ENCODE results near the gene VPS52. TPM values are rescaled to one million over a fixed set of nuclear protein-coding genes. Genes with fewer than 3 reads are reported as not detected.

VPS52 gene
- total and polyA plus RNA-seq, 9 of the 15 experiments (the other 6 are each of a cell fraction or from before 2014, with no cell fraction given) = 24.4 to 103 (median 40.2) TPM

DNA sequence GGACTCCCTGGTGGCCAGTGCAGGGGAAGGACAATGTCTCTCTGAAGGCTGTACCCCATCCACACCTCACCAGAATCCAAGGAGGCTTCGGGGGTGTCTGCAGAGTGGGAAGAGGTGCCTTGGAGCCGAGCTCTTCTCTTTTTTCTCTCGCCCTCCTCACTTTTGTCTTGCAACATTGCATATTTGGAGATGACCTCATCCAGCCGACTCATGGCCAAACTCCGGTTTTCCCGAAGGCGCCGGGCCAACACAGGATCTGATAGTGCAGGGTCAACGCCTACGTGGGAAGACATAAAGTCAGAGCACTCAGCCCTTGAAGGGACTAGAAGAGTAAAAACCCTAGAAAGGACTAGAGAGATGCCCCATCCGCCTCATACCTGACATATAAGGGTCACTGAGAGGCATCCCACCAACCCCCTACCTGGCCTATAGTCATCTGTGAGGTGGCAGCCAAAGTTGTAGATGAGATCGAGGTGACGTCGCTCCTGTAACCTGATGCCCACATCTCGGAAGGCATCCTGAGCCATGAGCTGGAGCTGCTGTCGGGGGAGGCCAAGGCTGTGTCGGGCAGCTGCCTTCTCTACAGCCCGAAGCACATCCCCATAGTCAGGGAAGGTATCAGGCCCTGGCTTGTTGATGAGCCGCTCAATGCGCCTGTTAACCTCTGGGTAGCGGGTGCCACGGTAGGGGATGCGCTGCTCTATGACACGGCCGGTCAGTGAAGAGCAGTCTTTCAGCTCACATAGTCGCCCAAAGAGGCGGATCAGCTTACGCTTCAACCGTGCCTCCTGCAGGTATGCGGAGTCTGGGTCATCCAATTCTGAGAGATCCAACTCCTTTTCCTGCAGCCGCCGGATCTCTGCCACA lies 48.9 kb upstream of the VPS52 start:
- Histone ChIP-seq H3K4me1 (replicated peaks in 1 of 2; ENCODE audit: control insufficient read depth in 2 of 2, insufficient read depth in 2 of 2, low read length in 2 of 2) (peaks cover 50 to 64% of the 10 kb centered on the region in 2 experiments), H3K27ac (ENCODE audit: extremely low read depth, low read depth, low read length) (peak overlapping the region; percentile 89), H4K20me1 (replicated peaks; ENCODE audit: control insufficient read depth, insufficient read depth, low read length) (0 out of 2 replicates have a peak, but pooled peaks cover 3% of the 10 kb centered on the region), H3K9ac (ENCODE audit: insufficient read depth in 1 of 2, low read depth in 2 of 2, low read length in 2 of 2) (peak overlapping the region; percentile 55 to 95; a peak in 3 of 4 replicates), H3K27me3 (ENCODE audit: control insufficient read depth in 2 of 2, insufficient read depth in 2 of 2, low read length in 2 of 2) (no peaks in the 10 kb centered on the region), H3K4me2 (ENCODE audit: insufficient read depth, low read length) (peak overlapping the region; percentile 88), H3K79me2 (ENCODE audit: control insufficient read depth, insufficient read depth, low read length) (peaks cover 52% of the 10 kb centered on the region), H3K36me3 (ENCODE audit: control insufficient read depth, insufficient read depth, low read length) (peaks cover 43% of the 10 kb centered on the region), H3K9me3 (replicated peaks; ENCODE audit: control insufficient read depth, insufficient read depth, low read depth, low read length) (no peaks in the 10 kb centered on the region), H2AFZ (ENCODE audit: low read depth, low read length) (no peak overlapping the region), H3K9me1 (ENCODE audit: control insufficient read depth, insufficient read depth, low read length) (peaks cover 3% of the 10 kb centered on the region), H3K4me3 (peak overlapping the region; percentile 3; the same call in 1 of the 2 replicates)
- intact Hi-C loops (cut with micrococcal nuclease) = no loop called here
- DNase-seq (ENCODE audit: extremely low read depth in 1 of 4, low spot score in 3 of 4) (peak in 2 of 4 experiments; percentile 36 to 77), FAIRE-seq (peak; percentile 19), ATAC-seq (no peak)
- CTCF ChIA-PET (ENCODE audit: low intra/inter-chr PET ratio) = no interaction called here
- BruUV-seq (replicated peaks) = no TSS peak
- in situ Hi-C loops (cut with MboI) = no loop called here
- POLR2A ChIA-PET = interaction anchor here (0.5 to 1.2 kb wide), 6 partner anchors 8 to 1263 kb away, joined by 3 to 6 read pairs (median 3); no protein-coding TSS in a partner anchor
- WGBS (ENCODE audit: insufficient coverage, low coverage, missing lambda C conversion rate) = 54% methylated on average over 32 of the region's 32 CpGs
- peak; percentile 94 for TF ChIP-seq JUND (IDR thresholded peaks at IDR 0.05; ENCODE audit: borderline replicate concordance, low read depth, low read length)
- TF ChIP-seq JUND (tag; IDR thresholded peaks at IDR 0.05; ENCODE audit: borderline replicate concordance, low read depth, low read length) = peak; percentile 86
- TF ChIP-seq, protein P1, sequence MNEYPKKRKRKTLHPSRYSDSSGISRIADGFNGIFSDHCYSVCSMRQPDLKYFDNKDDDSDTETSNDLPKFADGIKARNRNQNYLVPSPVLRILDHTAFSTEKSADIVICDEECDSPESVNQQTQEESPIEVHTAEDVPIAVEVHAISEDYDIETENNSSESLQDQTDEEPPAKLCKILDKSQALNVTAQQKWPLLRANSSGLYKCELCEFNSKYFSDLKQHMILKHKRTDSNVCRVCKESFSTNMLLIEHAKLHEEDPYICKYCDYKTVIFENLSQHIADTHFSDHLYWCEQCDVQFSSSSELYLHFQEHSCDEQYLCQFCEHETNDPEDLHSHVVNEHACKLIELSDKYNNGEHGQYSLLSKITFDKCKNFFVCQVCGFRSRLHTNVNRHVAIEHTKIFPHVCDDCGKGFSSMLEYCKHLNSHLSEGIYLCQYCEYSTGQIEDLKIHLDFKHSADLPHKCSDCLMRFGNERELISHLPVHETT (CRISPR knock-in tag; conservative IDR thresholded peaks at IDR 0.05 in 1 of 2, IDR thresholded peaks at IDR 0.05 in 1 of 2) = peak in 1 of 2 experiments; percentile 72; a peak in 1 of 4 replicates
- no peak for TF ChIP-seq MAFK (IDR thresholded peaks at IDR 0.05; ENCODE audit: low read length)
- TF ChIP-seq, protein P2, sequence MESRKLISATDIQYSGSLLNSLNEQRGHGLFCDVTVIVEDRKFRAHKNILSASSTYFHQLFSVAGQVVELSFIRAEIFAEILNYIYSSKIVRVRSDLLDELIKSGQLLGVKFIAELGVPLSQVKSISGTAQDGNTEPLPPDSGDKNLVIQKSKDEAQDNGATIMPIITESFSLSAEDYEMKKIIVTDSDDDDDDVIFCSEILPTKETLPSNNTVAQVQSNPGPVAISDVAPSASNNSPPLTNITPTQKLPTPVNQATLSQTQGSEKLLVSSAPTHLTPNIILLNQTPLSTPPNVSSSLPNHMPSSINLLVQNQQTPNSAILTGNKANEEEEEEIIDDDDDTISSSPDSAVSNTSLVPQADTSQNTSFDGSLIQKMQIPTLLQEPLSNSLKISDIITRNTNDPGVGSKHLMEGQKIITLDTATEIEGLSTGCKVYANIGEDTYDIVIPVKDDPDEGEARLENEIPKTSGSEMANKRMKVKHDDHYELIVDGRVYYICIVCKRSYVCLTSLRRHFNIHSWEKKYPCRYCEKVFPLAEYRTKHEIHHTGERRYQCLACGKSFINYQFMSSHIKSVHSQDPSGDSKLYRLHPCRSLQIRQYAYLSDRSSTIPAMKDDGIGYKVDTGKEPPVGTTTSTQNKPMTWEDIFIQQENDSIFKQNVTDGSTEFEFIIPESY (CRISPR knock-in tag; IDR thresholded peaks at IDR 0.05) = peak; percentile 100
- no peak; the same call in 1 of the 2 replicates for TF ChIP-seq NR2C2 (CRISPR knock-in tag; IDR thresholded peaks at IDR 0.05)
- peak; percentile 90 for TF ChIP-seq NR2C2 (tag; IDR thresholded peaks at IDR 0.05)
- TF ChIP-seq, protein P3, sequence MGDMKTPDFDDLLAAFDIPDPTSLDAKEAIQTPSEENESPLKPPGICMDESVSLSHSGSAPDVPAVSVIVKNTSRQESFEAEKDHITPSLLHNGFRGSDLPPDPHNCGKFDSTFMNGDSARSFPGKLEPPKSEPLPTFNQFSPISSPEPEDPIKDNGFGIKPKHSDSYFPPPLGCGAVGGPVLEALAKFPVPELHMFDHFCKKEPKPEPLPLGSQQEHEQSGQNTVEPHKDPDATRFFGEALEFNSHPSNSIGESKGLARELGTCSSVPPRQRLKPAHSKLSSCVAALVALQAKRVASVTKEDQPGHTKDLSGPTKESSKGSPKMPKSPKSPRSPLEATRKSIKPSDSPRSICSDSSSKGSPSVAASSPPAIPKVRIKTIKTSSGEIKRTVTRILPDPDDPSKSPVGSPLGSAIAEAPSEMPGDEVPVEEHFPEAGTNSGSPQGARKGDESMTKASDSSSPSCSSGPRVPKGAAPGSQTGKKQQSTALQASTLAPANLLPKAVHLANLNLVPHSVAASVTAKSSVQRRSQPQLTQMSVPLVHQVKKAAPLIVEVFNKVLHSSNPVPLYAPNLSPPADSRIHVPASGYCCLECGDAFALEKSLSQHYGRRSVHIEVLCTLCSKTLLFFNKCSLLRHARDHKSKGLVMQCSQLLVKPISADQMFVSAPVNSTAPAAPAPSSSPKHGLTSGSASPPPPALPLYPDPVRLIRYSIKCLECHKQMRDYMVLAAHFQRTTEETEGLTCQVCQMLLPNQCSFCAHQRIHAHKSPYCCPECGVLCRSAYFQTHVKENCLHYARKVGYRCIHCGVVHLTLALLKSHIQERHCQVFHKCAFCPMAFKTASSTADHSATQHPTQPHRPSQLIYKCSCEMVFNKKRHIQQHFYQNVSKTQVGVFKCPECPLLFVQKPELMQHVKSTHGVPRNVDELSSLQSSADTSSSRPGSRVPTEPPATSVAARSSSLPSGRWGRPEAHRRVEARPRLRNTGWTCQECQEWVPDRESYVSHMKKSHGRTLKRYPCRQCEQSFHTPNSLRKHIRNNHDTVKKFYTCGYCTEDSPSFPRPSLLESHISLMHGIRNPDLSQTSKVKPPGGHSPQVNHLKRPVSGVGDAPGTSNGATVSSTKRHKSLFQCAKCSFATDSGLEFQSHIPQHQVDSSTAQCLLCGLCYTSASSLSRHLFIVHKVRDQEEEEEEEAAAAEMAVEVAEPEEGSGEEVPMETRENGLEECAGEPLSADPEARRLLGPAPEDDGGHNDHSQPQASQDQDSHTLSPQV (IDR thresholded peaks at IDR 0.05) = peak; percentile 70; the same call in 1 of the 2 replicates
- TF ChIP-seq ATF1 (CRISPR knock-in tag; IDR thresholded peaks at IDR 0.05) = no peak
- TF ChIP-seq ATF1 (tag; IDR thresholded peaks at IDR 0.05) = peak; percentile 68
- TF ChIP-seq C11orf30 (IDR thresholded peaks at IDR 0.05; ENCODE audit: low read depth) = peak; percentile 62
- TF ChIP-seq SMARCE1 (IDR thresholded peaks at IDR 0.05) = peak; percentile 67
- peak; percentile 50; the same call in 1 of the 2 replicates for TF ChIP-seq BACH1 (tag; IDR thresholded peaks at IDR 0.05)
